Adipocyte (in vitro differentiated cells): ENCODE results near the gene POU2AF3.
"Not testable (repeated sequence)": the region's sequence is repeated elsewhere in the genome, so short reads cannot be mapped to it uniquely, and the experiment has no call there.

ENCODE experiments used
- DNase-seq: peaks from one replicate; pipeline ENCODE4 v3.0.0-alpha.2; 2015; ENCODE audit warnings: low read depth
- H3K27me3 ChIP-seq: replicated peaks from 2 replicates; pipeline ENCODE4 v1.7.0; 2013; ENCODE audit warnings: mild to moderate bottlenecking, low read length, moderate library complexity; ENCODE audit not compliant: control insufficient read depth, insufficient read depth
- H3K36me3 ChIP-seq: 2 replicates; pipeline ENCODE4 v1.7.0; 2013; ENCODE audit warnings: low read length, mild to moderate bottlenecking, moderate library complexity; ENCODE audit not compliant: control insufficient read depth, insufficient read depth, severe bottlenecking
- H3K4me1 ChIP-seq: 2 replicates; pipeline ENCODE4 v1.7.0; 2013; ENCODE audit warnings: mild to moderate bottlenecking, low read length, moderate library complexity; ENCODE audit not compliant: control insufficient read depth, insufficient read depth
- H3K4me3 ChIP-seq: 2 replicates; pipeline ENCODE4 v1.7.0; 2013; ENCODE audit warnings: mild to moderate bottlenecking, low read length, moderate library complexity
- H3K9ac ChIP-seq: 2 replicates; pipeline ENCODE4 v1.7.0; 2013; ENCODE audit warnings: mild to moderate bottlenecking, low read length, moderate library complexity
- H3K9me3 ChIP-seq: 2 replicates; pipeline ENCODE4 v1.7.0; 2013; ENCODE audit warnings: mild to moderate bottlenecking, low read length, moderate library complexity; ENCODE audit not compliant: control insufficient read depth

POU2AF3 gene

GRCh38 chr11:111298413-111299100 is at the start of gene POU2AF3:
Gene POU2AF3, plus strand, starts transcription at chr11:111298546. Its CDS starts 36 bp downstream, at chr11:111298582.
- peak within 1 kb of the TSS; percentile 80 for H3K4me3 ChIP-seq
- H3K9ac ChIP-seq, result peak within 1 kb of the TSS; percentile 78
- H3K9me3 ChIP-seq, result no peaks in the 10 kb centered on the region
- no peaks in the 10 kb centered on the region for H3K36me3 ChIP-seq
- no peak for DNase-seq
- peaks cover 30% of the 10 kb centered on the region for H3K27me3 ChIP-seq
- peaks cover 4% of the 10 kb centered on the region for H3K4me1 ChIP-seq

- Histone ChIP-seq H3K9me3 (peaks cover 3% of the 10 kb centered on the region), H3K27me3 (peaks cover 11% of the 10 kb centered on the region), H3K4me1 (no peaks in the 10 kb centered on the region), H3K36me3 (no peaks in the 10 kb centered on the region), H3K9ac (no peak overlapping the region), H3K4me3 (no peak overlapping the region)
- no peak for DNase-seq
Observed at GRCh38 chr11:111250936-111251335, 47.4 kb upstream of the POU2AF3 start.

GRCh38 chr11:111253131-111253530 is 45.2 kb upstream of the POU2AF3 start:
- no peak overlapping the region for H3K9ac ChIP-seq
- H3K4me1 ChIP-seq, result no peaks in the 10 kb centered on the region
- DNase-seq, result no peak
- no peaks in the 10 kb centered on the region for H3K9me3 ChIP-seq
- no peak overlapping the region for H3K4me3 ChIP-seq
- H3K36me3 ChIP-seq, result no peaks in the 10 kb centered on the region
- H3K27me3 ChIP-seq, result peaks cover 11% of the 10 kb centered on the region

- Histone ChIP-seq H3K27me3 (peaks cover 11% of the 10 kb centered on the region), H3K4me1 (no peaks in the 10 kb centered on the region), H3K4me3 (no peak overlapping the region), H3K9ac (no peak overlapping the region), H3K36me3 (no peaks in the 10 kb centered on the region), H3K9me3 (no peaks in the 10 kb centered on the region)
- DNase-seq, result no peak
Observed at GRCh38 chr11:111253630-111254029, 44.7 kb upstream of the POU2AF3 start.

GRCh38 chr11:111258046-111258445 is 40.3 kb upstream of the POU2AF3 start:
- H3K36me3 ChIP-seq, result no peaks in the 10 kb centered on the region
- no peaks in the 10 kb centered on the region for H3K4me1 ChIP-seq
- no peaks in the 10 kb centered on the region for H3K9me3 ChIP-seq
- no peak overlapping the region for H3K4me3 ChIP-seq
- DNase-seq, result no peak
- no peak overlapping the region for H3K9ac ChIP-seq
- H3K27me3 ChIP-seq, result no peaks in the 10 kb centered on the region

- DNase-seq, result peak; percentile 15
- no peaks in the 10 kb centered on the region for H3K9me3 ChIP-seq
Observed at GRCh38 chr11:111259896-111260295, 38.5 kb upstream of the POU2AF3 start.

GRCh38 chr11:111260811-111261210 is 37.5 kb upstream of the POU2AF3 start:
- Histone ChIP-seq H3K9me3 (no peaks in the 10 kb centered on the region), H3K4me1 (no peaks in the 10 kb centered on the region), H3K36me3 (no peaks in the 10 kb centered on the region), H3K27me3 (no peaks in the 10 kb centered on the region), H3K4me3 (no peak overlapping the region), H3K9ac (no peak overlapping the region)
- peak; percentile 53 for DNase-seq

More at GRCh38 chr11:111259896-111260295, 38.5 kb upstream of the POU2AF3 start:
- Histone ChIP-seq H3K27me3 (no peaks in the 10 kb centered on the region), H3K4me3 (no peak overlapping the region), H3K4me1 (no peaks in the 10 kb centered on the region), H3K9ac (no peak overlapping the region), H3K36me3 (no peaks in the 10 kb centered on the region)

GRCh38 chr11:111264646-111265045 is 33.7 kb upstream of the POU2AF3 start:
- no peak for DNase-seq
- Histone ChIP-seq H3K36me3 (no peaks in the 10 kb centered on the region), H3K4me3 (no peak overlapping the region), H3K9me3 (no peaks in the 10 kb centered on the region), H3K9ac (no peak overlapping the region), H3K4me1 (peaks cover 3% of the 10 kb centered on the region), H3K27me3 (no peaks in the 10 kb centered on the region)

GRCh38 chr11:111265421-111265820 is 32.9 kb upstream of the POU2AF3 start:
- Histone ChIP-seq H3K36me3 (no peaks in the 10 kb centered on the region), H3K9me3 (no peaks in the 10 kb centered on the region), H3K9ac (no peak overlapping the region), H3K4me1 (peaks cover 6% of the 10 kb centered on the region), H3K27me3 (no peaks in the 10 kb centered on the region), H3K4me3 (no peak overlapping the region)
- DNase-seq, result no peak

GRCh38 chr11:111268303-111268702 is 30.0 kb upstream of the POU2AF3 start:
- not testable (repeated sequence) for H3K9me3 ChIP-seq, H3K27me3 ChIP-seq, DNase-seq, H3K4me1 ChIP-seq, H3K9ac ChIP-seq, H3K36me3 ChIP-seq, H3K4me3 ChIP-seq

- H3K9me3 ChIP-seq, result no peaks in the 10 kb centered on the region
- no peaks in the 10 kb centered on the region for H3K36me3 ChIP-seq
Observed at GRCh38 chr11:111269146-111269868, 29.0 kb upstream of the POU2AF3 start.

More at GRCh38 chr11:111269146-111269868, 29.0 kb upstream of the POU2AF3 start:
- DNase-seq, result peak; percentile 78
- no peak overlapping the region for H3K4me3 ChIP-seq
- peaks cover 6% of the 10 kb centered on the region for H3K4me1 ChIP-seq
- peaks cover 3% of the 10 kb centered on the region for H3K27me3 ChIP-seq
- no peak overlapping the region for H3K9ac ChIP-seq
